ENCODE measurements around the gene LGALS1.
A peak's percentile ranks its signal among the peaks of the same experiment; 100 is the strongest.

LGALS1 gene

DNA sequence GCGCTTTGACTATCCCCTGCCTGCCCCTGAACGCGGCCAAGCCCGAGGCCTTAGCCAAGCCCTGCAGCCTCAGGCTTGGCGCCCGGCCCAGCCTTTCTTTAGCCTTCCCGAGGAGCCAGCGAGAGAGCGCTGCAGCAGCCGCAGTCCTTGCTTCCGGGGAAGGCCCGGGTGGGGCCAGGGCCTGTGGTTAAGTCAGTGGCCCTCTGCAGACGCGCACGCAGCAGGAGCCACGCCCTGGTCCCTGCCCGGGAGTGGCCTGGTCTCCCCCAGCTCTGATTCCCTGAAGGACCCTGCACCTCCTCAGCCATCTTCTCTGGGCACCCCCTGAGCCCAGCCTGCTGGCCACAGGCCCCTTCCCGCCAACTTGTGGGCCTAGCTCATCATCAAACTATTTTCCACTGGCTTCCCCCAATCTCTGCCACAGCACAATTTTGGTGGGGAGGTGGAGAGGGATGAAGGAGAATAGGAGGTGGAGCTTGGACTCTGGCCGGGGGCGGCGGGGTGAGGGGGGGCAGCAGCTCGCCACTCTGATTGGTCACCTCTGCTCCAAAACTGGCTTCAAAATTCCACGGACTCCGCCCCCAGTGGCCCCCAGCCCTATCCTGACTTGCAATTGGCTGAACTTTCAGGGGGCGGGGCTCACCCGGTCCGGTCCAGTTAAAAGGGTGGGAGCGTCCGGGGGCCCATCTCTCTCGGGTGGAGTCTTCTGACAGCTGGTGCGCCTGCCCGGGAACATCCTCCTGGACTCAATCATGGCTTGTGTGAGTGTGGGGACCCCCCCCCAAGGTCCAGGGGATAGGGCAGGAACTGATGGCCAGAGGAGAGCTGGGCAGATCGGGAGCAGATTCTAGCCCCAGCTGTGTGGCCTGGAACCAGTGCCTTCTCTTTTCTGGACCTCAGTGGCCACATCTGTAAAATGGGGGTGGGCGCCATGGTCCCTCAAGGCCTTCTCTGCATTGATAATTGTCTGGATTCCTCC lies at the start of gene LGALS1:
TSS of gene LGALS1 (plus strand) at position 686 of the 979 bp plus-strand sequence. CDS start at position 753, 67 bp downstream.
- DNase-seq (ENCODE audit: low spot score): peak; percentile 69

- DNase-seq (ENCODE audit: low spot score): no peak
These were observed 49.7 kb upstream of the LGALS1 start for GRCh38 chr22:37625737-37626136.

DNA sequence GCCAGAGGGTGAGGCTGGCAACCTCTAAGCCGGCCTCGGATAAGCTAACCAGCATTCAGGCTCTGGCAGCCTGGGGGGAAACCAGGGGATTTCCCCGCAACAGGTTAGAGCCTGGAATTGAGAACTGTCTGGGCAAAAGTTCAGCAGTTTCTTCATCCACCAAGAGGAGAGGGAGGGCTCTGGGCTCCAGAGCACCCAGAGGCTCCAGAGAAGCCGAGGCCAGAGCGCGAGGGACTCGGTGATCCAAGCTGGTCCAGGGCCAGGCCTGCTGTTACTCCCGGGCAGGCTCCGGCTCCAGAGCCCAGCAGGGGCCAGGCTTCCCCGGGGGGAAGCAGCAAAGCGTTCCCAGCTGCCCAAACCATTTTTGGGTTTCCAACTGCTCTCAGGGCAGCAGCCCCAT lies 49.3 kb upstream of the LGALS1 start:
- DNase-seq (ENCODE audit: low spot score): no peak

DNA sequence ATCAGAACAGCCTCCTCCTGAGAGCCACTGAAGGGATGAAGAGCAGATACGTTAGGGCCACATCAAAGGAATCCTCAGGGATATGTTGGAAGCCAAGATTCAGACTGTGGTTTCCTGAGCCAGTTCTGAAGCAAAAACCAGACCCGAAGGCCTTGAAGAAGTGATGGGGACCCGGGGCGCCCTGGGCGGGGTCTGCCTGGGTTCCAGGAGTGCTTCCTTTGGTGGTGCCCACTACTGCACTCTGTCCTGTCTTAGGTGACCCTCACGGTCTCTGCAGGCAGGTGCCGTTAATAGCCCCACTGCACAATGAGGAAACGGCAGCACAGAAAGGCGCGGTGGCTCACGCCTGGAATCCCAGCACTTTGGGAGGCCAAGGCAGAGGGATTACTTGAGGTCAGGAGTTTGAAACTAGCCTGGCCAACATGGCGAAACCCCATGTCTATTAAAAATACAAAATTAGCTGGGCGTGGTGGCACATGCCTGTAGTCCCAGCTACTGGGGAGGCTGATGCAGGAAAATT lies 48.8 kb upstream of the LGALS1 start:
- no peak for DNase-seq (ENCODE audit: low spot score)

GRCh38 chr22:37627121-37627520 lies 48.3 kb upstream of the LGALS1 start:
- no peak for DNase-seq (ENCODE audit: low spot score)

DNA sequence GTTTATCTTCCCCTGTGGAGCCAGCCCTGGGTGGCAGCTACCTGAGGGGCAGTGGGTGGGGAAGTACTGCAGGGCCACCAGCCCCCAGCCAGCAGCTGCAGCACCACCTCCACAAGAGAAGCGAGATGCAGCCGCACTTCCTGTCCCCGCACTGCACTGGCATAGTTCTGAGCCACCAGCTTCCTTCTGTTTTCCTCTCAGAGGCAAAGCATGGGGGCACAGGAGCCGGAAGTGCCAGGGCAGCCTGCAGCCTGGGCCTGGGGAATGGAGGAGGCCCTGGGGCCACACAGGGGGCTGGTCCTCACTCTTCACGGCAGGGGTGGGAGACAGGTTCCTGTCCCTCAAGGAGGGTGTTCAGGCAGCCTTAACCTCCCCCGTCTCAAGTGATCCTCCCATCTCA lies 47.9 kb upstream of the LGALS1 start:
- DNase-seq (ENCODE audit: low spot score): no peak

GRCh38 chr22:37628830-37629229 lies 46.6 kb upstream of the LGALS1 start:
- DNase-seq (ENCODE audit: low spot score): no peak

DNA sequence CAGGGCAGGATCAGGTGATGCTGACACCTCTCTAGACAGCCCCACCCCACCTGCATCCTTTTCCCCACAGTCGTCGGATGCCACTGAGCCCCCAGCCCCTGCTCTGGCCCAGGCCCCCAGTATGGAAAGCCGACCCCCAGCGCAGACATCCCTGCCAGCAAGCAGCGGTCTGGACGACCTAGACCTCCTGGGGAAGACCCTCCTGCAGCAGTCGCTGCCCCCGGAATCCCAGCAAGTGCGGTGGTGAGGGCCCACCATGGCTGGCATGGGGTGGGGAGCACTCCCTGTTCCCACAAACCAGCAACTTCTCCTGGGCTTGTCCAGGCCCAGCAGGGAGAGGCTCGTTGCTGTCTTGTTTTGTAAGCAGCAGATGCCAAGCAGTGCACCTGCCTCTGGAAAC lies 45.5 kb upstream of the LGALS1 start:
- DNase-seq (ENCODE audit: low spot score): no peak

- DNase-seq (ENCODE audit: low spot score): no peak
These were observed 44.5 kb upstream of the LGALS1 start for GRCh38 chr22:37630839-37631435.

DNA sequence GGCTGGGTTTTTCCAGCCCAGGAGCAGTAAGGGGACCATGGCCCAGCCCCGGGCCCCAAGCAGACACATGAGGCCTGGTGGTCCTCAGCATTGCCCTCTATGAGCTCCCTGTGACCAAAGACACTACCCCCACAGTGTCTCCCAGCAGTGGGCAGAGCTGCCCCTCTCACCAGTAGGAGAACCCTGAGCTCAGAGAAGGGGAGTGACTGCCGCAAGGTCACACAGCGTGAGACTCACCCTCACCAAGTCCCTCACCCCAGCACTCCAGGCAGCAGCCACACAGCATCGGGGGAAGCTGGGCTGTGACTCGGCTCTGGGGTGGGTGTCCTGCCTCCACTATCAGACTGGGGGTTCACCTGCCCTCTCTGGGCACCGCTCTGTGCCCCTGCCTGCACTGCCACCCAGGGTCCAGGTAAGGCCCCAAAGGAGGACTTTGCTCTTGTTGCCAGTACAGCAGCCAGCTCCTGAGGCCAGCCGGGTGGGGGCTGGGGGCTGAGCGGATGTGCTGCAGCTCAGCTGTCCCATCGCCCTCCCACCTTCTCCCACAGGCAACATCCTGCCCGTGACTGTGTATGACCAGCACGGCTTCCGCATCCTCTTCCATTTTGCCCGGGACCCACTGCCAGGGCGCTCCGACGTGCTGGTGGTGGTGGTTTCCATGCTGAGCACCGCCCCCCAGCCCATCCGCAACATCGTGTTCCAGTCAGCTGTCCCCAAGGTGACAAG lies 43.8 kb upstream of the LGALS1 start:
- DNase-seq (ENCODE audit: low spot score): no peak

GRCh38 chr22:37632174-37633088 lies 43.0 kb upstream of the LGALS1 start:
- DNase-seq (ENCODE audit: low spot score): no peak

DNA sequence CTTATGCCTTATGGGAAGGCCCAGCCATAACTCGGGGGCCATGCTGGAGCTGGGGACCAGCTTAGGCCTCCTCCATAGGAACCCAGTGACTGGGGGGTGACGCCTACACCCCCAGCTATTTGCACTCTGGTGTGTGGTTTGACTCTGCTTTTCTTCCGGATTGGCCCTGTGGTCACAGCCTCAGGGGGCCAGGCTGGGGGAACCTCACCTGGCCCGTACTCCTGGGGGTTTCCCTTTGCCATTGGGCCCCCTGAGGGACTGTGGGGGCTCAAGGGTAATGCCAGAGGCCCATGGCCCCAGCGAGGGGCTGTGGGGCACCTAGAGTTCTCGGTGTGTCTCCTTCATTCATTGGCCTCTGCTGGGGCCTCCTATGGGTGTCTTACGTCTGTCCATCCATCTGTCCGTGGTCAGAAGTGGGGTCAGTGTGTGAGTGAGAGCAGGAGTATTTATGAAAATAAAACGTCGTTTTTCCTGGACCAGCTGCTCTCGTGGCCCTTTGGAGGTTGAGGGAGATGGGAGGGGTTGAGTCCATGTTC lies 42.3 kb upstream of the LGALS1 start:
- DNase-seq (ENCODE audit: low spot score): no peak

DNA sequence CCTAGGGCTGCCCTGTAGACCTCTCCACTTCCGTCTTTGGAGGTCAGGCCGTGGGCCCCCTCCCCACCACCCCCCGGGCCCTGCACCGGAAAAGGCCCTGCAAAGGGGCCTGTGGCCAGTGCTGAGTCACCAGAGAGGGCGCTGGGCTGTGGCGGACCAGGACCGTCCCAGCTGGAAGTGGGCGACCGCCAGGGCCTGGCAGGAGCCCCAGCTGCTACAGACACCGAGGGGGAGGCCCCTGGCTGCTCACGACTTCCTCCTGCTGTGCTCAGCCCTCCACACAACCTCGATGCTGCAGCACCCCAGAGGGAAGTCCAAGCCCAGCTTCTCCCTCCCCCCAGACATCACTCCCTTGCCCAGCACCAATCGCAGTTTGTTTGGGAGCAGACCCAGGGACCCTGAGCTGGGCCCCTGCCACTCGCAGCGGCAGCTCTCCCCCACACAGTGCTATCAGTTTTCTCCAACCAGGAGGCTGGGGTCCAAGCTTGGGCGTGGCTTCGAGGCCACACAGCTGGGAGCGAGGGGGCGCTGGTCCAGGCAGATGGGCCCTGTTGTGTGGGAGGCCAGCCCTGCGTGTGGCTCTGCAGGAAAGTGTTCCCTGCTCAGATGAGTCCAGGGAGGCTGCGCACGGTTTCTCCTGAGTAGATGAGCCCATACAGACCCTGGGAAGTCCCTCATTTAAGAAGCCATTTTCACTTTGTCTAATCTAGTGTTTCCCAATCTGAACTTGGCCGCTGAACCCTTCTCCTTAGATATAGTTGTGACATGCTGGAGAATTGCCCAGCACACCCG lies 41.6 kb upstream of the LGALS1 start:
- no peak for DNase-seq (ENCODE audit: low spot score)

DNA sequence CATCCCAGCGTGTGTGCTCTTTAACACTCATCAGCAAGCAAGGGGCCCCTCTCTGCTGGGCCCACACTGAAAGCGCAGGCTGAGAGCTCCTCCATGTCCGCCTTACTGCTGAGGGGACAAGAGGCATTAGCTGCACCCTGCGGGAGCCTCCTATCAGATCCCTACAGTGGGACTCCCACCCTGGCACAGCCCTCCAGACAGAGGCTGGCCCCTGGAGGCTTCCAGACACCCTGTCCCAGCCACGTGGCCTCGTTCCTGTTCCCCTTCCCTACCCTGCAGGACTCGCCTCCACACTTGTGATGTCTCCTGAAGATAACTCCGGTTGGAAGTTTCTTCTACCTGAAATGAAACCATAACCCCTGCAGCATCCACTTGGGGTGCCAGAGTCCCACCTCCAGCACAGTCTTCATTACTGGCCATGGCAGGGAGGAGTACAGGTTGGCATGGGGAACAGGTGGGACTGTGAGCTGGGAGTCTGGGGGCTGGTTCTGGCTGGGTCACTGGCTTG lies 41.0 kb upstream of the LGALS1 start:
- no peak for DNase-seq (ENCODE audit: low spot score)

- DNase-seq (ENCODE audit: low spot score): no peak
These were observed 40.3 kb upstream of the LGALS1 start for GRCh38 chr22:37635157-37635556.

DNA sequence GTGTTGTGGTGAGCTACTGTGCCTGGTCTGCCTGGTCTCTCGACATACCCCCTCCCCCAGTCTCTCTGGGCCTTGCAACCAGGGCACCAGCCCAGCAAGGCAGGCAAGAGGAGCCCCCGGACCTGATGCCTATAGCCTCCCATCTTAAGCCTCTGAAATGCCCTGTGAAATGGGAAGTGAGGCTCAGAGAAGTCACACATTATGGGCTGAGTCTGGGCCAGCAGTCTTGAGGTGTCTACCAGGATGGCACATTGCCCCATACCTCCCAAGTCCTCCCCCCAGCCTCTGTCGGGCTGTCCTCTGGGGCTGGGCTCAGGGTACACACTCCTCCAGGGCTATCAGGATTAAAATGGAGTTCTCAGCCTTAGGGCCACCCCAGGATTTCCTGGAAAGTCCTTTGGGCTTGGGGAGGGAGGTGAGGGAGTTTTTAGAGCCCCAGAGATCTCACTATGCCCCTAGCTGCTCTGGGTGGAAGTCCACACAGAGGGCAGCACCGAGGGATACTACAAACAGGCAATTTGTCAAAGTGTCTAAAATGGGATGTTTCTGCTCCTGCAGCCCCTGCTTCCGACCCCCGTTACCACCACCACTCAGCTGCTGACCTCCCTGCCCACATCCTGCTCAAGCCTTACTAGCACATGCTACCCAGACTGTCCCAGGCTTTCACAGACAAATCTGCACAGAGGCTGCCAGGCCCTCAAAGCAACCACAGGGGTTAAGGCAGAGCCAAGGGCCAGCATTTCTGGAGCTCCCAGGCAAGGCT lies 39.1 kb upstream of the LGALS1 start:
- DNase-seq (ENCODE audit: low spot score): no peak

- DNase-seq (ENCODE audit: low spot score): no peak
These were observed 38.5 kb upstream of the LGALS1 start for GRCh38 chr22:37636949-37637273.

GRCh38 chr22:37638391-37639069 lies 36.9 kb upstream of the LGALS1 start:
- DNase-seq (ENCODE audit: low spot score): peak; percentile 61

Measured in LoVo (cell line).